Pons (tissue), 1 donor: Measurements from ENCODE around the gene PHETA2.
"Not testable (repeated sequence)": the region's sequence is repeated elsewhere in the genome, so short reads cannot be mapped to it uniquely, and the experiment has no call there.

Experiments used
- DNase-seq: peaks from one replicate; pipeline ENCODE4 v3.0.0-alpha.2; 2016; ENCODE audit warnings: low spot score

Gene PHETA2

DNA sequence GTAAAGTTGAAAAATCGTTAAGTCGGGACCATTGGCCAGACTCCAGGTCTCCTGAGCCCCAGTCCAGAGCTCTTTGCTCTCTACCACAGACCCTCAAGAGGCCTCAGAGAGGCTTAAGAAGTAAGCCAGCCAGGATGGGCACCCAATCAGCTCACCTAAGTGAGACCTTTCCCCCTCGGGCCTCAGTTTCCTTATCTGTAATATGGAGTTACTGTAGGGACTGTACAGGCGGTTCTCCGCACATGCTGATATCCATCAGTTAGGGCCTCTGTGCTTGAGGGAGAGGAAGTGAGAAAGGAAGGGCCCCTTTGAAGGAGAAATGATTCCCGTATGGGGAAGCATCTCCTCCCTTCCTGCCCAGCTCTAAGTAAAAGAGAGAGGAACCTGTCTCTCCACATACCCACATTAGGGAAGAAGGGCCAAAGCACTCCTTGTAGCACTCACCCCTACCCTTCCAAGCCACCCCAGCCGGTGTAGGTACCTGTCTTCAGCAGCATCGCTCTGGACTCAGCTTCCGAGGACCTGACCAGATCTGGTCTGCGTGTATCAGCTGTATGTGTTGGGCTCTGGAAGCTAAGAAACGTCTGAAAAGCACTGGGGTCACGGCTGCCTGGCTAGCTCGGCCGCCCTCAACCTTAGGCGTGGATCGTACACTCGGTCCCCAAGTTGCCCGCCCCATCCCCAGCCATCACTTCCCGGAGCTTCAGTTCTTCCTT, 4.1 kb upstream of the PHETA2 start:
- DNase-seq = peak; percentile 72

DNA sequence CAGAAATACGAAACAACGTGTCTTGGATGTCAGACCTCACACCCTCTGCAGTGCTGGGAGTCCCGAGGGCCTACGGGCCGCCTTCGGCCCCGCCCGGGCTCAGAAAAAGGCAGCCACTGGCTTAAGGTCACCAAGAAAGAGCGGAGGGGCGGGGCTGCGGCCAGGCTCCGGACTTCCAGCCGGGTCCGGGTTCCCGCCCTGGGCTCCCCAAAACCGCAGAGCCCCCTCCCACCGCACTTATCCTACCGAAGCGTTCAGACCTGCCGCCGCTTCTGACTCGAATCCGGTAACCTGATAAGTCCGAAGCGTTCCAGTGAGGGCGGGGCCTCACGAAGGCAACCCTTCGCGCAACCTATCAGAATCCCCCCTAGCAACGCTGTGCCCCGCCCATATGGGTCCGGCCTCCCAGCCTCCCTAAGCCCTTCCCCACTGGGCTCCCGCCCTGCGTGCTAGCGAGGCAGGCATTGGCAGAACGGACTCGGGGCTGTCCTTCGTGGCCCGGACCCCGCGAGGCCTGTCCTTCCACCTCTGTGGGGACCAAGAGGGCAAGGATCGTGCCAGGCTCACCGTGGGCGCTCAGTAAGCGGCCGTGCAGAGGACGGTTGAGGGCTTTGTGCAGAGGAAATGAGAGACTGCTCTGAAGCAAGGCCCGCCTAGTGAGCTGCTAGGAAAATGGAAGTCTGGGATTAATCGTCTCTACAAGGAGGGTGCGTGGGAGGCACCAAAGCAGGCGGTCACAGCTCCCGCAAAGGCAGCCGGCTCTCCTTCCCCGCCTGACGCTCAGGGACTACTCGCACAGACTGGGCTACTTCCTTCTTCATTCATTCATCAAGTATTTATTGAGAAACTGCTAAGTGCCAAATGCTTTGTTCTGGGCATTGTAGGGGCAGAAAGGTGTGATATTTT, 3.3 kb upstream of the PHETA2 start, which contains the start of gene NAGA:
TSS of gene NAGA (minus strand) at position 296 of the 906 bp plus-strand sequence. CDS start 515 bp downstream, outside the sequence.
- DNase-seq = peak; percentile 95

DNA sequence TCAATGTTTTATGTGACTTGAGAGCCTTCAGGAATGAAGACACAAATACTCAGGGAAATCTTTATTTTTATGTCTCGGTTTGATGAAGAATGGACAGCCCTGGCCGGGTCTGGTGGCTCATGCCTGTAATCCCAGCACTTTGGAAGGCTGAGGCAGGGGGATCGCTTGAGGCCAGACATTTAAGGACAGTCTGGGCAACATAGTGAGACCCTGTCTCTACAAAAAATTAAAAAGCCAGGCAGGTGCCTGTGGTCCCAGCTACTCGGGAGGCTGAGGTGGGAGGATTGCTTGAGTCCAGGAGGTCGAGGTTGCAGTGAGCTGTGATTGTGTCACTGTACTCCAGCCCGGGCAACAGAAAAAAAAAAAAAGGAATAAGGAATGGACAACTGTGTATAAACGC, 2.5 kb upstream of the PHETA2 start:
- not testable (repeated sequence) for DNase-seq

DNA sequence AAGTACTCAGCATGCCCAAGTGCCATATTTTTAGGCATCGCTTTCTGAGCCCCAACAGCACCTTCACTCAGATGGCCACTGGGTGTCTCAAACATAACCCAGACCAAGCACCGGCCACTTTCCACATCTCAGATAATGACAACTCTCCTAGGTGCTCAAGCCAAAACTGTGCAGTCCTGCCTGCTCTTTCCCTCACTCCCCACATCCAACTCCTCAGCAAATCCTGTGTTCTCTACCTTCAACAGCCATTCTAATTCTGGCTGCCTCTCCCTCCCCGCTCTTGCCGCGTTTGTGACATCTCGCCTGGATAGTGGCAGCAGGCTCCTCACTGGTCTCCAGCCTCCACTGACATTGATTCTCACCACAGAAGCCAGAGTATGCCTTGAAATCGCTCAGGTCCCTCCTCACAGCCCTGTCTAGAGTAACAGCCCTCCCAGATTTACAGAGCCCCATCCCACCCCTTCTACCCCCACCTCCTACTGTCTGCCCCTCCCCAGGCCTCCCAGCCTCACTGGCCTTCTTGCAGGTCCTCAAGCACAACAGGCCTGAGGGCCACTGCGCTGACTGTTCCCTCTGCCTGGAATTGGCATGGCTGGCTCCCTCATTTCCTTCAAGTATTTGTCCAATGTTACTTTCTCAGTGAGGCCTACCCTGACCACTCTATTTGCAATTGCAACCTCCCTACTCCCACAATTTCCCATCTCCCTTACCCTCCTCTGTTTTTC, 1.3 kb upstream of the PHETA2 start:
- DNase-seq = no peak

DNA sequence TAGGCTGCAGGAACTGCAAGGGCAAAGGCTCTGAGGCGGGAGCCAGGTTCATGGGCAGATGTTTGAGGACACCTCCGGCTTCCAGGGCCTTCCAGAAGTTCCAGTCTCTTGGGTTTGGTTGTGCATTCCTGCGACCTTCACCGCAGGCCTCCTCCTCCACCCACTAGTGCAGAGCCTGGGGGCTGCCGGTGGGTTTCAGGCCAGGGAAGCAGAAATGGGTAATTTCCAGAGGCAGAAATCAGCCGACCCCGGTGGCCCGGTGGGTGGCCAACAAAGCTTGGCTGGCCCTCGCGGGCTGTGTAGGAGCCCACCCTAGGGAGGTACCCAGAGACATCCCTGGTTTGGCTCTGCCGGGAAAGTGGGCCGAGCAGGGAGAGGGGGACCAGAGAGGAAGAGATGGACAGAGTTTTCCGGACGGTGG, 417 bp upstream of the PHETA2 start:
- no peak for DNase-seq

DNA sequence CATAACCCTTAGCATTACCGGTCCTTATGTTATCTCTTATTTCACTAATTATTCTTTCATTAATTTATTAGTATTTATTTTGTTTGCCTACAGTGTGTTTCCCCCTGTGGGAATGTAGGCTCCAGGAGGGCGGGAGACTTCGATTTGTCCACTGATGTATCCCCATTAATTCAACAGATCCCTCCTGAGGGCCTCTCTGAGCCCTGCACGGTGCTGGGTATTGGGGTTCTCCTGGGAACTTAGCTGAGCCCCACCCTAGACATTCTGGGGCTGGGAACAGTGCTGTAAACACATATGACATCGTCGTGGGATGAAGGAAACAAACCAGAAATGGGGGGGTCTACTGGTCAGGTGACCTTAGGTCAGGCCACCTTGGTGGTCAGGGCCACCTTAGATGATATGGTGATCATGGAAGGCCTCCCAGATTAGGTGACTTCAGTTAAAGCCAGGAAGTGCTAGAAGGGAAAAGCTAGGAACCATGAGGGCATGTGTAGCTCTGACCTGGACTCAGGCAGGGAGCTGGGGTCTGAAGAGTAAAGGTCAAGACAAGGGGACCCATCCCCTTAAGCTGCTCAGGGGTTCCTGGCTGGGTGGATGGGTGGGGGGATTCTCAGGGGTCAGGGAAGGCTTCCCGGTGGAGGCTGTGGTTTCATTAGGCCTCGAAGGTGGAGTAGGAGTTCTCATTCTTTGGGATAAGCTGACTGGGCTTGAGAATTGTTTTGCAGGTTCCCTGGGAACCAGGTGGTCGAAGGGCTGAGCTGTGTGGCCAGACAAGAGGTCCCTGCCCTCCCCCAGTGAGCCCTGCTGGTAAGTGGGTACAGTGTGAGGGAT, 1.0 kb downstream of the PHETA2 start:
- DNase-seq = no peak

DNA sequence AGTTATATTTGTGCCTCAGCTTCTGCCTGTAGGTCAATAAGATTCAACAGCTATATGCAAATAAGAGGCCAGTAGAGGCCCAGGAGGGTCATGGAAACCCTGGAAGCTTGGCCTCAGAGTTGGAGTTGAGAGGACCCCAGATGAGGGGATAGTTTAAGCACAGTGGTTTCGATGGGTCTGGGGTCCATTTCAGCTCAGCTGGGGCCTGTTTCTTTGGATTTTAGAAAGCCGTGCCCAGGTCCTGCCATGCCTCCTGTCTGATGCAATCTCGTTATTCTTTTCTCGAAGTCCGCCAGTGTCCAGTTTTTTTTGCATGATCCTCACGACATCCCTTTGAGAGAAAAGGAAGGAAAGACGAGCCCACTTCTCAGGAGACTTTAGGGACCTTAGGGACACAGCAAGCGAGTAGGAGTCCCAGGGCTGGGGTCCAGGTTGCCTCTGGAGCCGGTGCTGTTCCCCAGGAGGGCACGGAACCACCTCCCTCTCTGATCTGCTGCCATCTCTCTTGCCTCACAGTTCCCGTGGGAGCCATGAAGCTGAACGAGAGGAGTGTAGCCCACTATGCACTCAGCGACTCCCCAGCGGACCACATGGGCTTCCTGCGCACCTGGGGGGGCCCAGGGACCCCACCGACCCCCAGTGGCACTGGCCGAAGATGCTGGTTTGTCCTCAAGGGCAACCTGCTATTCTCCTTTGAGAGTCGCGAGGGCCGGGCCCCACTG, 2.9 kb downstream of the PHETA2 start:
- DNase-seq = no peak

DNA sequence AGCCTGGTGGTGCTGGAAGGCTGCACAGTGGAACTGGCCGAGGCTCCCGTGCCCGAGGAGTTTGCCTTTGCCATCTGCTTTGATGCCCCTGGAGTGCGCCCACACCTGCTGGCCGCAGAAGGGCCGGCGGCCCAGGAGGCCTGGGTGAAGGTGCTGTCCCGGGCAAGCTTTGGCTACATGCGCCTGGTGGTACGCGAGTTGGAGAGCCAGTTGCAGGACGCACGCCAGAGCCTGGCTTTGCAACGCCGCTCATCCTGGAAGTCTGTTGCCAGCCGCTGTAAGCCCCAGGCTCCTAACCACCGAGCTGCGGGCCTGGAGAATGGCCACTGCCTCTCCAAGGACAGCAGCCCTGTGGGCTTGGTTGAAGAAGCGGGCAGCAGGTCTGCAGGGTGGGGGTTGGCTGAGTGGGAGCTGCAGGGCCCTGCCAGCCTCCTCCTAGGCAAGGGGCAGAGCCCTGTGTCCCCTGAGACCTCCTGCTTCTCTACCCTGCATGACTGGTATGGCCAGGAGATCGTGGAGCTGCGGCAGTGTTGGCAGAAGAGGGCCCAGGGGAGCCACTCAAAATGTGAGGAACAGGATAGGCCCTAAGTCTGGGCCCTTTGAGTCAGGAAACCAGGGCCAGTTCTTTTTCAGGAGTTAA, 3.6 kb downstream of the PHETA2 start:
- DNase-seq = no peak

DNA sequence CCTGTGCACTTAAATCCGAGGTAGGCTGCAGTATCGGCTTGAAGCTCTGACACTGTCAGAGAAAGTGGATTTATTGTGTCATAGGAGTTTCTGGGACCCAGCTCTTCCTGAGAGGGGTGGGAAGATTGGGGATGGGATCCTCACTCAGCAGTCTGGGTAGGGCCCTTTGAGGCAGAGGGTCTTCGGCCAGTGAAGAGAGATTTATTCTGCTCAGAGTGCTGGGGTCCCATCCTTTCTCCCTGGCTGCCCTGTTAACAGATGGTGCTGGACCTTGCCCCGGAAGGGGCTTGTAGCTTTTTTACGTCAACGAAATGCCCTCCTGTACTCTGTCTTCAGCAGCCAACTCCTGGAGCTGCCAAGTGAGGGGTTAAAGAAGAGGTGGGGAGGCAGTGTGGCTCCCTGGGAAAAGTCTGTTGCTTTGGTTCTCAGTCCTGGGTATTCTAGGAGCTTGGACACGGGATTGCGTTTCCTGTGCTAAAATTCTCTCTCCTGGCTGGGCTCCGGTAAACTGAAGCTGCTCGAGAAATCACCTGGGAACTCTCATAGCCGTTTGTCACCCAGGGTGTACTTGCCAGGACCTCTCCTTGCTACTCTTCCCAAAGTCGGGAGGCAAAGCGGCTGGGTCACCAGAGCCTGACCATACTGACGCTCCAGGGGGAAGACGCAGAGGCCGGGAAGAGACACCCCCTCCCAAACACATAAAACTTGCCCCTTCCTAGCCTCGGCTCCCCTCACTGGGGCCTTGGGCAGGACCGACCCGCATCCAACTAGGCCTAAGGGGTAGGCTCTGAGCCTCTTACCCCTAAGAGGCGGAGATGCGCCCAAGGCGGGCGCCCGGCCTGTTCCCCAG, 4.6 kb downstream of the PHETA2 start:
- DNase-seq = peak; percentile 49

DNA sequence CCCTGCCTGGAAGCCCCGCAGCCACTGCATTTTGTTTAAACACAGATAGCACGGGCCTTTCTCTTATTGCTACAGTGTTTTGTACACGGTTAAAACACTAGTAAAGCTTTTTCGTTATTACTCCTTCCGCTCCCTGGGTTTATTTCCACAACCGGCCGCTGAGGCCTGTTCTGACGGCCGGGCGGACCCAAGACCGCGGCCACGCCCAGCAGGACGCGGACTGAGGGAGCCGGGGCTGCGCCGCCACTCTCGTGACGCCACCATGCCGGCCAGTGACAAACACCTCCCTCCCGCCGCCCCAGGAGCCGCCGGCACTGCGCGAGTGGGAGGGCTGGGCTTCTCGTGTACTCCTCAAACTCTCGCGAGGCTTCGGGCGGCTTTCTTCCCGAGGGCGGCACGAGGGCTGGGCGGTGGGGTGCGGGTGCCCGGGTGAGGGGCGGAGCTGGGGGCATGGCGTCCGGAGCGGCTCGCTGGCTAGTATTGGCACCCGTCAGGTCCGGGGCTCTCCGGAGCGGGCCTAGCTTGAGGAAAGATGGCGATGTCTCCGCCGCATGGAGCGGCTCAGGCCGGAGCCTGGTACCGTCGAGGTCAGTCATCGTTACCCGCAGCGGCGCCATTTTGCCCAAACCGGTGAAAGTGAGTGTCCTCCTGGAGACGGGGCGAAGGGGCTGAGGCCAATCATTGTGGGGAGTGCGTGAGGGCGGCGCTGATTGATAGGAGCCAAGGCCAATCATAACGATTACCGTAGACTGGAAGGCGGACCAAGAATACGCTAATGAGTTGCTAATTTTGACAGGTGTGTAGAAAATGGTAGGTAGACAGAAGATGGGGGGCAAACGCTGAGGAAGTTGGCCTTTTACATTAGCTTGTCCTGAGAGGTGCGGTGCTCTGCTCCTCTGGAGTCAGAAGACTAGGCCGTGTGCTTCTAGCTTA, 5.5 kb downstream of the PHETA2 start, which contains the start of gene SMDT1:
TSS of gene SMDT1 (plus strand) at position 382 of the 933 bp plus-strand sequence. CDS start at position 451, 69 bp downstream.
- peak; percentile 99 for DNase-seq

DNA sequence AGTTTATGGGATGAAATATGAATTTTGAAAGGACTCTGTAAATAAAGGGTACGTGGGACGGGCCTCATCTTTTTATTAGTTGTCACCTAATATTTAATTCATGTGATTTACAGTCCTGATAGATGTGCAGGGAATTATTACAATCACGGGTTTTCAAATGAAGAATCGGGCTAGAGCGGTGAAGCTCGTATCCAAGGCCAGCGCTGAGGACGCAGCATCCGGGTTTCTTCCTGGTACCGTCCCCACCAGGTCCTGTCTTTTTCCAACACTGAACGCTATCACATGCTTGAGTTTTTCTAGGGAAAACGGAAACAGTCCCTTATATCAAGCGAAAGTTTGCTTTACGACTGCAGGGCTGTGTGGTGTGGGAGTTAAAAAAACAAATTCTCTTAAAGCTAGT, 6.2 kb downstream of the PHETA2 start:
- DNase-seq = peak; percentile 72

DNA sequence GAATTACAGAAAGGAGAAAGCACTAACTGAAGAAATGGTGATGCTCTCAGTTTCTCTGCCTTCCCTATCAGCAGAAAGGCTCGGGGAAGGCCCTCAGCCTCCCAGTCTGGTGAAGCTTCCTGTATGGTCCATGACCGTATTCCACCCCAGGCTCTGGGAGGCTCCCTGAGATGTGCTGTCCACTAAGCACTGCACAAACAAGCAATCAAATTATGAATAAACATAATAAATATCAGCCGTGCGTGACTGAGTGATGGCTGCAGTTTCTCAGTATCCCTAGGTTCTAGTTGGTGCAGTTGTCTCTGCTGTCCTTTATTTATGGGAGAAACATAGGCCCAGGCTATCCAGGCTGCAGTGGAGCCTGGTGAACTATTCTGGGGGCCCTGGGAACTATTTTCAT, 9.1 kb downstream of the PHETA2 start:
- DNase-seq = no peak

DNA sequence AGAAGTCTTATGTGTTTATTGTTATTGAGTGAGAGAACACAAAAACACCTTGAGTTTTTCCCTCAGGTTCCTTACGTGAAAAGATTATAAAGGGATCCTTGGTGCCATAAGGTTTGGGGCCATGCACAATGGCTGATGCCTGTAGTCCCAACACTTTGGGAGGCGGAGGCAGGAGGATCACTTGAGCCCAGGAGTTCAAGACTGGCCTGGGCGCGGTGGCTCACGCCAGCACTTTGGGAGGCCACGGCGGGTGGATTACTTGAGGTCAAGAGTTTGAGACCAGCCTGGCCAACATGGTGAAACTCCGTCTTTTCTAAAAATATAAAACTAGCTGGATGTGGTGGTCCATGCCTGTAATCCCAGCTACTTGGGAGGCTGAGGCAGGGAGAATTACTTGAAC, 10.8 kb downstream of the PHETA2 start:
- DNase-seq = no peak

DNA sequence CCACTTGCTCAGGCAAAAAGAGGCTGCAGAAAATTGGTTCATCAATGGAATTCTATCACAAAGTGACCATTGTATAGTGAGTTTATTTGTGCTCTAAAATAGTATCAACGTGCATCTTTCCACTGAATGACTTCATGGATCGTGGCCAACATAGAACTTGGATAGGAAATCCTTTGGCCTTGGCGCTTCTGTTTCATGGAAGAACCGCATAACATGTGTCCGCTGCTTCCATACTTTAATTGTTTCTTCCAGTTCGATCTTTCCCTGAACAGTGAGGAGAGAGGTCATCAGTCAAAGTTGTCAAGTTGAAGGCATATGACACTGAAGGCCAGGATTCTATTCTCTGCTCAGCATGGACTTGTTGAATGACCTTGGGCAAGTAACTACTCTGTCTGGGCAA, 12.0 kb downstream of the PHETA2 start:
- no peak for DNase-seq

DNA sequence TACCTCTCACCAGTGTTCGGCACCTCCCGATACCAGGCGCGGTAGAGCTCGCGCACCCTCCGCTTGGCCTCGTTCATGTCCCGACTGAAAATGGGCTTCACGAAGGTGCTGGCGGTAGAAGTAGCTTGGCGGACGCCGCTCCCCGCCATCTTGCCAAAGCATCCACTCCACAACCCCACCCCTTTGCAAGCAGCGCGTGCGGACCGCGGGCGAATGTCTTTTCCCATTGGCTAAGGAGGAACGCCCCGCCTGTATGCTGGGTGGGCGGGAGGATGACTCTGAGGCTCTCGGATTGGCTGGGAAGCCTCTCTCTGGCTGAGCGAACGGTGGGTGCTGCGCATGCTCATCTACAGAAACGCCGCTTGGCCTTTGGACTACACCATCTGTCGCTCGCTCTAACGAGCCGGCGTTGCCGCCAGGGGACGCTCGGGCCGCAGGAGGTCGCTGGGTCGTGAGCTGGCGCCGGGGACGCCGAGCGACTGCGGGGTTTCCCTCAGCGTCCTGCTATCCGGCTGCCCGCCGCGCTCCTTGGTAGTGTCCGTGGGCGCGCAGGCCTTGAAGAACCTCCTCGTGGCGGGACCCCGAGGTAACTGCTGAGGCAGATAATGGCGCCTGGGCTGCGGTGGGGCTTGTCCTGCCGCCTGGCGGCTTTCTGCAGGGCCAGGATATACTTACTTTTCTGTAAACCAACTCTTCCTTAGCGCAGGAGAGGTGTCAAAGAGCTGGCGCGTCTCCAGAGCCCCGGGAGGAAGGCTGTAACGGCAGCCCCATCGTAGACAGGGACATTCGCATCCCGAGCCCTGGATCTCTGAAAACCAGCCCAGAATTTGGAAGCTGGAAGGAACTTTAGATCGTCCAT, 16.8 kb downstream of the PHETA2 start, which contains the start of gene NDUFA6:
TSS of gene NDUFA6 (minus strand) at position 177 of the 859 bp plus-strand sequence. CDS start at position 149, 28 bp downstream.
- DNase-seq = peak; percentile 100

DNA sequence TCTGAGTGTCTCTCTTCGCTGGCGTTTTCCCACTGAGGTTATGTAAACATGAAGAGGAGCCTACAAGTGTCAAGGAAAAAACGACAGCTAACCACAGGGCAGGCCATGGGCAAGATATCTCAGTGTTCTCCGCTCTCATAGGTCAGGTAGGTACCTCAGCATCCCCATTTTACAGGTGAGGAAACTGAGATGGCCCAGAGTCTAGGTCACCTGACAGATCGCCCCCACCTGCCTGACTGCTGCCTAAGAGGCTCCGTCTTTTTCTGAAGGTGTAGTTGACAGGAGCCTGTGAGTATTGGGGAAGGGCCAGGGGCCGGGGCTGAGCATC, 17.4 kb downstream of the PHETA2 start:
- no peak for DNase-seq

DNA sequence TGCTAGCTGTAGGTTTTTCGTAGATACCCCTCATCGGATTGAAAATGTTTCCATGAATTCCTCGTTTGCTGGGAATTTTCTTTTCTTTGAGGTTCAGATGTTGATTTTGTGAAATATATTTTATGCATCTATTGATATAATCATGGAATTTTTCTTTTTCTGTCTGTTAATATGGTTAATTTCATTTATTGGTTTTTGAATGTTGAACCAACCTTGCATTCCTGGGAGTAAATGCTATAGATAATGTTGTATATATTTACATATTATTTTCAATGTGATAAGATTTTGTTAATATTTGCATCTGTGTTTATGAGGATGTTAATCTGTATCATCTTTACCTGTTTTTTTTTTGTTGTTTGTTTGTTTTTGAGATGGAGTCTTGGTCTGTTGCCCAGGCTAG, 27.2 kb downstream of the PHETA2 start:
- DNase-seq = no peak
